Germinal center (tissue), 1 donor: ENCODE results near the gene HGS.
"Not testable (repeated sequence)": the region's sequence is repeated elsewhere in the genome, so short reads cannot be mapped to it uniquely, and the experiment has no call there.

Experiments
- DNase-seq: peaks from one replicate; pipeline ENCODE4 v3.0.0; 2012; ENCODE audit warnings: mixed read lengths, low spot score

HGS gene

DNA sequence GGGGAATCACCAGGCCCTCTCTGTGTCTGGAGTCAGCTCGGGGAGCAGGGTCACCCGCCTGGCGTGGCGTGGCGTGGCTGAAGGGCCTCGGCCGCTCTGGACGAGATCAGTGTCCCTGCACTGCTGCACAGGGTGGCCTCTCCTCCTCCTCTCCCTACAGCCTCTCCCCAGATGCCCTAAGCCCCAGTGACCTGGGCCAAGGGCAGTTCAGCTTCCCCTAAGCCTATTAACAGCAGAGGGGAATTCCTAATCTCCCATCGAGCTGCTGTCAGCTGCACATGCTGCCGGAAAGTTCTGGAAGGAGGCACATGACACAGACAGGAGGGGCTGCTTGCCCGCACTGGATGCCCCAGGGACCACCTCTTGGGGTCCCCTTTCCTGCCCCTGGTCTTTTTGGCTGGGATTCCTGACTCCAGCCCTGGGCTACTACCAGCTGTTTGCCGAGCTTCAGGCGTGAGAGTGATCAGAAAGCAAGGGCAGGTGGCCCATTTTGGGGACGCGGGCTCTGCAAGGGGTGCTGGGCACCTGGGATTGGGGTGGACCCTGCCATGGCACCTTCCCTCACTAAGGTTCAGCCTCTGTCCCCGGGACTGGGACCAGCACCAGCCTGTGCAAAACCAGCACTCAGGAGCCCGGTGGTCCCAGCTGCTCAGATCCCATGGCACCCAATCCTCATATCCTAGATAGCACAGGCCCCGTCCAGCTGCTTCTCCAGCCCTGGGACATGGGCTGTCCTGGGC, 28.3 kb upstream of the HGS start:
- DNase-seq, result no peak

DNA sequence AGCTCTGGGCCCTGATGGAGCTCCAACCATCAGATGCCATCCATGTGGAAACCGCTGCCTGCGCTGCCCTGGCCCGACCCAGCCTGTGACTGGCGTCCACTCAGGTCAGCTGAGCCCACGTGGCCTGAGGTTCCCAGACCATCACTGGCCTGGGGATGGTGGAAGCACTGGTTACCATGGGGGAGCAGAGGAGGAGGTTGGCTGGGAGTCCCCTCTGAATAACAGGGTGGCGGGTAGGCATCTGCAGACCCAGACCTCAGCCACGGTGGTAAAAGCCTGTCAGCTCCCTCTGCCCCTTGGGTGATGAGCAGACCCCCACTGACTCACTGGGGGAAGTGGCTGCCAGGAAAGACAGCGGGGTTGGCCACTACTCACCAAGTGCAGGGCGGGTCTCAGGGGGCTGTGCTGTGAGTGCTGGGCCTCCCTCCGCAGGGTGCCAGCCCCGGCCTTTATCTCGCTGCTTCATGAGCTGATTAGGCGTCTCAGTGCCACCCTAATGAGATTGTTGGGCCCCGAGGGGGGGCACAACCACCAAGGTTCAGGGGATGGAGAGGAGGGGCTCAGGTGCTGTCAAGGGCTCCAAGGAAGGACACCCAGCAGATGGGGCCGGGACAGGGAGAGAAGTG, 27.6 kb upstream of the HGS start, which contains the start of gene PDE6G:
PDE6G (minus strand) TSS at position 425 of the 626 bp plus-strand sequence. CDS start 3,237 bp downstream, outside the sequence.
- no peak for DNase-seq

DNA sequence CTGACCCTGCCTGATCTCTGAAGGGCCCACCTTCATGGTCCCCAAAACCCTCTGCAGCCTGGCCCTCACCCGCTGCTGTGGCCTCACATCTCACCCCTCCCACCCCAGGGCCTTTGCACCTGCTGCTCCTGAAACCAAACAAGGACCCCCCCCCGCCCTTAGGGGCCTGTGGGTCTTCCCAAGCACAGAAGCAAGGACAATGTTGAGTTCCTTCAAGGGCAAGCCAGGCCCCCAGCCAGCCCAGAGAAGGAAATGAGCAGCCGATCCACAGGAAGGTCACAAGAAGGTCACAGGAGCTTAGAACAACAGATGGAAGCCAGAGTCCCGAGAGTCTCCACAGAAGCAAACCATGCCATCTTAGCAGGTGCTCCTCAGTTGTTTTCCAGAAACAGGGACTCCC, 27.0 kb upstream of the HGS start:
- DNase-seq, result no peak

- no peak for DNase-seq
Measured at GRCh38 chr17:81659038-81659437, 24.8 kb upstream of the HGS start.

DNA sequence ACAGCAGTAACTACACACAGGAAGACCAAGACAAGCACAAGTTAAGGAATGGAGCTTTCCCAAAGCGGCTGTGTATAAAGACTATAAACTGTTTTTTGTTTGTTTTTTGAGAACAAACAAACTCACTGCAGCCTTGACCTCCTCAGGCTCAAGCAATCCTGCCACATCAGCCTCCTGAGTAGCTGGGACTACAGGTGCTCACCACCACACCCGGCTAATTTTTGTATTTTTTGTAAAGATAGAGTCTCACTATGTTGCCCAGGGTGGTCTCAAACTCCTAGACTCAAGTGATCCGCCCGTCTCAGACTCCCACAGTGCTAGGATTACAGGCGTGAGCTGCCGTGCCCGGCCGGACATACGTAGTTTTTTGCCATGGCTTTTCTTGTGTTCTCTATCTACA, 23.4 kb upstream of the HGS start:
- no peak for DNase-seq

- no peak for DNase-seq
Measured at GRCh38 chr17:81662002-81662401, 21.8 kb upstream of the HGS start.

DNA sequence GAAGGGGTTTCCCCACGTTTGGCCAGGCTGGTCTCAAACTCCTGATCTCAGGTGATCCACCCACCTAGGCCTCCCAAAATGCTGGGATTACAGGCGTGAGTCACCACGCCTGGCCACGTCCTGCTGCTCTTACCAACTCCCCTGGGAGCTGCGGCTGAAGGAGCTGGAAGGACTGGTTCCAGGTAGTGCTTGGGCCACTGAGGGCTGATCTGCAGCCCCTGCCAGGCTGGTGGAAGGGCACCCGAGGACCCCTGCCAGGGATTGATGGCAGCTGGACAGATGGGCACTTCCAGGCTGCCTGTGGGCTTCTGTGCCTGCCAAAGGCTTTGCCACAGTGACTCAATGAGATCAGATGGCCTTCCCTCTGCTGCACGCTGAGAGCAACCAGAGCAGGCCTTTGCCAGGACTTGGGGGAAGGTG, 19.8 kb upstream of the HGS start:
- no peak for DNase-seq

GRCh38 chr17:81665205-81666091, 18.4 kb upstream of the HGS start:
- DNase-seq, result no peak

GRCh38 chr17:81666092-81666341, 17.8 kb upstream of the HGS start:
- DNase-seq, result no peak

DNA sequence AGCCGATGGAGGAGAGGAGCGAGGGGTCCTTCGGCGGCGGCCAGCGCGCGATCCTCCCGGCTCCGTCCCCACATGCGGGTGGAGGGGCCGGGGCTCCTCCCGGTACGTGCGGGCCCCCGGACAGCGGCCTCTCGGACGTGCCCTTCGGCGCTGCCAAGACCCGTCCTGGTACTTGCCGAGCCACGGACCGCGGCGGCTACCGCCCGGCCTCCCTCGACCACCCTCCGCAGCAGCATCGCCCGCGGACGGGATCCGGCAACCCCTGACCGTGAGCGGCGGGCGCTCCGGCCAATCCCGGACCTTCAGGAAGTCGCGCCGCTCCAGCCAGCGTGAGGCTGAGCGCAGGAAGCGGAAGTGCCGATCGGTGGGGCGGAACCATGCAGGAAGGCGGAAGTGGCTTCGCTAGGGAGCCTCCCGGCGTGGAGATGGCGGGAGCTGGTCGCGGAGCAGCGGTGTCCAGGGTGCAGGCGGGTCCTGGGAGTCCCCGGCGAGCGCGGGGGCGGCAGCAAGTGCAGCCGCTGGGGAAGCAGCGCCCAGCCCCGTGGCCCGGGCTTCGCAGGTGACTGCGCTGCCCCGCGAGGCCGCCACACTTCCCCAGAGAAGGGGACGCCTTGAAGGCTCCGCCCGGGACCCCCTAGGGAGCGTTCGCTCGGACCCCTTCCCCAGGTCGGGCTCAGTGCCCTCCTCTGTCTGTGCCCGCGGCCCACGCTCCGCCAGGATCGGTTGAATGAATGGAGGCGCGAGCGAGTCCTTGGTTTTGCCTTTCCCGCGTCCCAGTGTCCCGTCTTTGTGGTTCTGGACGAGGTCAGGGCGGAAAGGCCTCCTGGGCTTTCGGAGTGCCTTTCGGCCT, 17.2 kb upstream of the HGS start, which contains the start of the genes CCDC137 and OXLD1:
CCDC137 (plus strand) TSS at position 396 of the 850 bp plus-strand sequence; CDS start at position 426, 30 bp downstream.
OXLD1 (minus strand) TSS at position 264 of the 850 bp plus-strand sequence; CDS start at position 236, 28 bp downstream.
- peak; percentile 95 for DNase-seq

DNA sequence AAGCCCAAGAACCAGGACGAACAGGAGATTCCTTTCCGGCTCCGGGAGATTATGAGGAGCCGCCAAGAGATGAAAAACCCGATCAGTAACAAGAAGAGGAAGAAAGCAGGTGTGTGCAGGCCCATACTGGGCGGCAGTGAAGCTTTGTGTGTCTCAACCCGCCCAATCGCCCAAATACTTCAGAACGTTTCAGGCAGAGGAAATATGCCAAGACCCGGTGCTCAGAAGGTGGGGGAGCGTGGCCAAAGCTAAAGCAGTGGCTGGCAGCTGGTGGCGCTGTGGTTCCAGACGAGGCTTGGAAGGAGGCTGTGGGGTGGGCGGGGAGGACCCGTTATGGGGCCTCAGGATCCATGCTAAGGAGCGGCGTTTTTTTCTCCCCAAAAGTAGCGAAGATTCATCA, 16.1 kb upstream of the HGS start:
- no peak for DNase-seq

DNA sequence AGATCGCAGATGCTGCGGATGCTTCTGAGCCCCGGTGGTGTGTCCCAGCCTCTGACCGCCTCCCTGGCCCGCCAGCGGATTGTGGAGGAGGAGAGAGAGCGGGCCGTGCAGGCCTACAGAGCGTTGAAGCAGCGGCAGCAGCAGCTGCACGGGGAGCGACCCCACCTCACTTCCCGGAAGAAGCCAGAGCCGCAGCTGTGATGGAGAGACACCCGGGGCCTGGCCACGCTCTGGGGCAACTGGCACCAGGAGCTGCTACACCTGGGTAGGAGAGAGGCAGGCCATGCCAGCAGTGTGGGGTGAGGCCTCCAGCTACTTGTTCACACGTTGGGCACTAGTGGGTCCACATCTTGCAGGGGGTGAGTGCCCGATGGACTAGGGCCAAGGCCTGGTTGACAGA, 11.3 kb upstream of the HGS start:
- no peak for DNase-seq

GRCh38 chr17:81672954-81673353, 10.9 kb upstream of the HGS start:
- no peak for DNase-seq

DNA sequence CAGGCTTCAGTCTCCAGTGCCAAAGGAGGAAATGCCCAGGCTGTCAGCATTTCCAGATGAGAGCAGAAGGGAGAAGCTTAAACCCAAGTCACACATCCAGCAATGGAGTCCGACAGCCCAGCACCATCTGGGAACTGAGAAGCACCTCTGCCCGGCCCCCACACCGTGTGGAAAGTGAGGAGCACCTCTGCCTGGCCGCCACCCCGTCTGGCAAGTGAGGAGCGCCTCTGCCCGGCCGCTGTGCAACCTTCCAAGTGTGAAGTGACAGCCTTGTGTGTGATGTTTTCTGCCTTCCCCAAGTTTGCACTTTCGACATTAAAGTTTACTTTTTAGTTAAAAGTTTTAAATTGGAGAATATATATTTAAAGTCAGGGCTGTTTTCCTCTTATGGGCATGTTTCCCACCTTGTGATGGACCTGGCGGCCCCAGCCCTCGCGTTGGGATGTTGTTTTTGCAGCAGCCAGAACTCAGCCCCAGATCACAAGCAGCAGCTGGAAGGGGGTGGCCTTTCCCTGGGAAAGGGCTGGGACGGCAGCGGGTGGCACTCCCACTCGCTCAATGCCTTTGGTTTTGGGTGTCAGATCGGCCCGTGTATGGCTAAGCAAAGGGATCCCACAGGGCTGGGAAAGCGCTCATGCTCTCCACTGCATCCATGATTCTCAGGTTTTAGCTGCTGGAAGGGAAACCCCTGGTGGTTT, 10.1 kb upstream of the HGS start:
- no peak for DNase-seq

- not testable (repeated sequence) for DNase-seq
Measured at GRCh38 chr17:81675515-81676221, 8.1 kb upstream of the HGS start.

DNA sequence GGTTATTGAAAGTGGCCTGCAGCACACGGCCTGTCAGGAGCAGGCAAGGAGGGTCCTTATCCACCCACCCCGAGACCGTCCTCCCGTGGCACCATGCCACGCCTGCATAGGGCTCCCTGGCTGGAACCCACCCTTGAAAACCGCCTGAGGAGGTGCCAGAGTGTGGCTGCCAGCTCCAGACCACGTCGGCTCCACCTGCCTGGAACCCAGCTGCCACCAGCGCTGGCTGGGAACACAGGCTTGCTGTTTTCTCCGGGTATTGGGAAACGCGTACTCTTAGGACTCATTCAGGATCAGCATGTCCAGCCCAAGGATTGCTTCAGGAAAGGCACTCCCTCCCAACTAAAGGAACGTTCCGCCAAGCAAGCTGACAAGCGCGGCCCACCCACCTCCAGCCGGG, 6.9 kb upstream of the HGS start:
- DNase-seq, result no peak

- no peak for DNase-seq
Measured at GRCh38 chr17:81680150-81680549, 3.7 kb upstream of the HGS start.

GRCh38 chr17:81681672-81682071, 2.1 kb upstream of the HGS start:
- DNase-seq, result no peak

DNA sequence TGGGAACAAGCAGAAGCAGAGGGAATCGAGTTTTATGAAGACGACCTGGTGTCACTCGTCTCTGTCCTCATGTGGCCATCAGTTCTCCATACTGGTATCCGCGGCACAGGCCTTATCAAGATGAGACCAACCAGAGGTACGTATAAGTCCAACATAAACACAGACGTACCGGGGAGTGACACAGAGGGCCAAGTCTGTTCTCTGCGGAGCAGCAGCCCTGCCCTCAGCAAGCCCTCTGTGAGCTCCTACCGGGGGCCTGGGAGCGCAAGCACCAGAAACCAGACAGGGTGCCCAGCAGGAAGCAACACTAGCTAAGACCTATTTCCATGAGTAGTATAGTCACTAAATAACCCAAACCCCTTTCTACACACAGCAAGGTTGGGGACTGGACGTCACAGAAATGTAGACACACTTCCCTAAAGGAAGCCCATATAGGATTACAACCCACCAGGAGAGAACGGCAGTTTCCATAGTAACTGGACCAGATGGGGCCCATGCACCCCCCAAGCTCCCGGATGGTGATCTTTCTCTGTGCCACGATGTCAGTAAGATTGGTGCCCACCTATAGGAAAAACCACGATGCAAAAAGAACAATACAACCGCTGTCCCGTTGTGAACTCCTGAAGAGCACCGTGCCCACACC, 1.1 kb upstream of the HGS start:
- DNase-seq, result no peak

DNA sequence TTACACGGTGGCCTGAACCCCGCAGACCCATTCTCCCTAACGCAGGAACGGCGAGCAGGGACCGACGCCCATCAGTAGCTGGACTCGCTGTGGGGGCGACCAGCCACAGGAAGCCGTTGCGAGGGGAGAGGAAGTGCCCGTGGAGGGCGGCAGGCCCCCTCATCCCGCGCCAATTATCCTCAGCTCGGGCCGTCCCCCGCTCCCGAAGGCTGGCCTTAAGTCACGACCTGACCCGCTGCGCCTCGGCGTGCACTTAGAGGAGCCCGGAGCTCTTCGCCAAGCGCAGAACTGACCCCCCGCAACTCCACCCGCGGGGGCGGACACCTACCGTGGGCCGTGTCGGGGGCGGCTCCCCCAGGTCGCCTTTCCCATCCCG, 615 bp upstream of the HGS start:
- DNase-seq, result no peak
